Measurements from ENCODE around the gene RHOBTB3.

Gene RHOBTB3

GRCh38 chr5:95733107-95733665, 2.0 kb downstream of the RHOBTB3 start:
- Histone ChIP-seq H3K27ac (peak overlapping the region; percentile 68), H3K9ac (ENCODE audit: insufficient read length) (peak overlapping the region; percentile 89), H3K9me3 (ENCODE audit: low read depth, low read length) (no peaks in the 10 kb centered on the region), H3K4me3 (peak overlapping the region; percentile 90), H3K36me3 (ENCODE audit: insufficient read depth, low read length) (peaks cover 54% of the 10 kb centered on the region)
- DNase-seq (ENCODE audit: low read depth, low spot score) = no peak
- TF ChIP-seq POLR2AphosphoS5 (IDR thresholded peaks at IDR 0.05; ENCODE audit: borderline replicate concordance, low read depth, low read length) = no peak

DNA sequence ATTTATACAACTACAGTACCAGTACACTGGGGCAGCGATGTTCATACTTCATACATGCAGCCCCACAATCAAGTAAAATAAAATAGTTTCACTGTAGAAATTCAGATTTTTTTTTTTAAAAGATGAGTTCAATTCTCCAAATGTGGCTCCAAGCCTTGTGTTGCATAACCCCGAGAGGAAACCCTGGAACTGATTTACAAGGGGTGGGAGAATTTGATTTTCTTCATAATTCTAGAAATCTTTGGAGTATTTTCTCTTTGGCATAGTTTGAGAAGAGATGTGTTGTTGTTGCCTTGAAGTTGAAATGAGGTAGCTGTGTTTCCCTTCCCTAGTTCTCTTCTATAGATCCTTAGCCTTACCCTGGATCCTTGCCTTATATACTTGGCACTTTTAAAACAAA, 3.1 kb downstream of the RHOBTB3 start:
- H3K4me3 ChIP-seq = peak overlapping the region; percentile 90

GRCh38 chr5:95734906-95735305, 3.8 kb downstream of the RHOBTB3 start:
- no peak overlapping the region for H3K27ac ChIP-seq
- peak overlapping the region; percentile 90 for H3K4me3 ChIP-seq
- H3K9me3 ChIP-seq (ENCODE audit: low read depth, low read length) = no peaks in the 10 kb centered on the region
- peaks cover 71% of the 10 kb centered on the region for H3K36me3 ChIP-seq (ENCODE audit: insufficient read depth, low read length)
- no peak for DNase-seq (ENCODE audit: low read depth, low spot score)
- TF ChIP-seq POLR2AphosphoS5 (IDR thresholded peaks at IDR 0.05; ENCODE audit: borderline replicate concordance, low read depth, low read length) (no peak), FOXP2 (optimal IDR thresholded peaks at IDR 0.05; ENCODE audit: control extremely low read depth, extremely low read length, insufficient read depth) (no peak), EZH2 (IDR thresholded peaks at IDR 0.05) (no peak)
- H3K9ac ChIP-seq (ENCODE audit: insufficient read length) = peak overlapping the region; percentile 89

More for the DNA sequence above, 3.1 kb downstream of the RHOBTB3 start:
- no peak for DNase-seq (ENCODE audit: low read depth, low spot score)
- Histone ChIP-seq H3K27ac (peak overlapping the region; percentile 68; the same call in 1 of the 2 replicates), H3K36me3 (ENCODE audit: insufficient read depth, low read length) (peaks cover 64% of the 10 kb centered on the region), H3K9ac (ENCODE audit: insufficient read length) (peak overlapping the region; percentile 89), H3K9me3 (ENCODE audit: low read depth, low read length) (no peaks in the 10 kb centered on the region)
- no peak for TF ChIP-seq EZH2 (IDR thresholded peaks at IDR 0.05)
- TF ChIP-seq FOXP2 (optimal IDR thresholded peaks at IDR 0.05; ENCODE audit: control extremely low read depth, extremely low read length, insufficient read depth) = no peak
- no peak for TF ChIP-seq POLR2AphosphoS5 (IDR thresholded peaks at IDR 0.05; ENCODE audit: borderline replicate concordance, low read depth, low read length)

- no peak for DNase-seq (ENCODE audit: low read depth, low spot score)
- TF ChIP-seq POLR2AphosphoS5 (IDR thresholded peaks at IDR 0.05; ENCODE audit: borderline replicate concordance, low read depth, low read length) (no peak), EZH2 (IDR thresholded peaks at IDR 0.05) (no peak), FOXP2 (optimal IDR thresholded peaks at IDR 0.05; ENCODE audit: control extremely low read depth, extremely low read length, insufficient read depth) (no peak)
- Histone ChIP-seq H3K9ac (ENCODE audit: insufficient read length) (no peak overlapping the region), H3K27ac (no peak overlapping the region), H3K4me3 (no peak overlapping the region), H3K9me3 (ENCODE audit: low read depth, low read length) (no peaks in the 10 kb centered on the region), H3K36me3 (ENCODE audit: insufficient read depth, low read length) (peaks cover 76% of the 10 kb centered on the region)
Observed at GRCh38 chr5:95735406-95735805, 4.3 kb downstream of the RHOBTB3 start.

- Histone ChIP-seq H3K4me3 (no peak overlapping the region), H3K9me3 (ENCODE audit: low read depth, low read length) (no peaks in the 10 kb centered on the region), H3K27ac (no peak overlapping the region), H3K9ac (ENCODE audit: insufficient read length) (no peak overlapping the region), H3K36me3 (ENCODE audit: insufficient read depth, low read length) (peaks cover 85% of the 10 kb centered on the region)
- no peak for TF ChIP-seq POLR2AphosphoS5 (IDR thresholded peaks at IDR 0.05; ENCODE audit: borderline replicate concordance, low read depth, low read length)
- no peak for TF ChIP-seq FOXP2 (optimal IDR thresholded peaks at IDR 0.05; ENCODE audit: control extremely low read depth, extremely low read length, insufficient read depth)
- no peak for TF ChIP-seq EZH2 (IDR thresholded peaks at IDR 0.05)
- DNase-seq (ENCODE audit: low read depth, low spot score) = no peak
Observed at GRCh38 chr5:95738072-95738471, 6.9 kb downstream of the RHOBTB3 start.

DNA sequence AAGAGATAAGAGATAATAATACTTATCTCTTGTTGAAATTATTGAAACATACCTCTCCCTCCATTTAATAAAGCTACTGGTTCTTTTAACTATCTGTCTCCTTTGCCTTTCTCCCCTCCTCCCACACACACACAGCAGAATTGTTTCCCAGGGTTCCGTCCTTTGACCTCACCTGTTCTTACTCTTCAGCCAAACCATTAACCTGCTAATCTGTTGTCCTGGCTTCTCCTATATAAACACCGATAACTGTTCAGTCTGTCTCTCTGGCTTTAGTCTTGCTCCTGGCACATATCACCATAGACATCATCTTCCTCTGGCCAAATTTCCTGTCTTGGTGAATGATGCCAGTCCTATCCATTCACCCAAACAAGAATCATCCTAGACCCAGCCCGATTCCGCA, 7.7 kb downstream of the RHOBTB3 start:
- TF ChIP-seq EZH2 (IDR thresholded peaks at IDR 0.05) = no peak
- TF ChIP-seq FOXP2 (optimal IDR thresholded peaks at IDR 0.05; ENCODE audit: control extremely low read depth, extremely low read length, insufficient read depth) = no peak
- no peak for TF ChIP-seq POLR2AphosphoS5 (IDR thresholded peaks at IDR 0.05; ENCODE audit: borderline replicate concordance, low read depth, low read length)

GRCh38 chr5:95739857-95740256, 8.7 kb downstream of the RHOBTB3 start:
- peaks cover 77% of the 10 kb centered on the region for H3K36me3 ChIP-seq (ENCODE audit: insufficient read depth, low read length)

More for the DNA sequence above, 7.7 kb downstream of the RHOBTB3 start:
- H3K9me3 ChIP-seq (ENCODE audit: low read depth, low read length) = no peaks in the 10 kb centered on the region
- DNase-seq (ENCODE audit: low read depth, low spot score) = no peak
- no peak overlapping the region for H3K9ac ChIP-seq (ENCODE audit: insufficient read length)
- no peak overlapping the region for H3K4me3 ChIP-seq
- H3K27ac ChIP-seq = no peak overlapping the region
- peaks cover 78% of the 10 kb centered on the region for H3K36me3 ChIP-seq (ENCODE audit: insufficient read depth, low read length)

DNA sequence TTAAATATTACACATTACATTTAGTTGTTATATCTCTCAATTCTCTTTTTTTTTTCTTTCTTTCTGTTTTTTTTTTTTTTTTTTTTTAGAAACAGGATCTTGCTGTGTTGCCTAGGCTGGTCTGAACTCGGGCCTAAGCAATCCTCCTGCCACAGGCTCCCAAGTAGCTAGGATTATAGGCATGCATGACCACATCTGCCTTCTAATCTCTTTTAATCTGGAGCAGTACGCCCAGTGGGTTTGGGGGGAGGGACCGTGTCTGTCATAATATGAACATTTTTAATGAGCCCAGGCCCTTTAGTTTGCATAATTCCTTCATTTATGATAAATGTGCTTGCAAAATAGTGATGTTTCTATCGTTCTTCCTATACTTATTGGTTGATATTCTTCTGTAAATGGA, 10.3 kb downstream of the RHOBTB3 start:
- H3K9me3 ChIP-seq (ENCODE audit: low read depth, low read length) = no peaks in the 10 kb centered on the region
- no peak for DNase-seq (ENCODE audit: low read depth, low spot score)
- H3K9ac ChIP-seq (ENCODE audit: insufficient read length) = no peak overlapping the region
- TF ChIP-seq EZH2 (IDR thresholded peaks at IDR 0.05) (no peak), POLR2AphosphoS5 (IDR thresholded peaks at IDR 0.05; ENCODE audit: borderline replicate concordance, low read depth, low read length) (no peak), FOXP2 (optimal IDR thresholded peaks at IDR 0.05; ENCODE audit: control extremely low read depth, extremely low read length, insufficient read depth) (no peak)
- peaks cover 76% of the 10 kb centered on the region for H3K36me3 ChIP-seq (ENCODE audit: insufficient read depth, low read length)
- no peak overlapping the region for H3K27ac ChIP-seq
- no peak overlapping the region for H3K4me3 ChIP-seq

More at GRCh38 chr5:95739857-95740256, 8.7 kb downstream of the RHOBTB3 start:
- DNase-seq (ENCODE audit: low read depth, low spot score) = no peak
- no peaks in the 10 kb centered on the region for H3K9me3 ChIP-seq (ENCODE audit: low read depth, low read length)
- no peak for TF ChIP-seq FOXP2 (optimal IDR thresholded peaks at IDR 0.05; ENCODE audit: control extremely low read depth, extremely low read length, insufficient read depth)
- TF ChIP-seq POLR2AphosphoS5 (IDR thresholded peaks at IDR 0.05; ENCODE audit: borderline replicate concordance, low read depth, low read length) = no peak
- H3K9ac ChIP-seq (ENCODE audit: insufficient read length) = no peak overlapping the region
- H3K27ac ChIP-seq = no peak overlapping the region
- no peak overlapping the region for H3K4me3 ChIP-seq

- DNase-seq (ENCODE audit: low read depth, low spot score) = no peak
- no peaks in the 10 kb centered on the region for H3K9me3 ChIP-seq (ENCODE audit: low read depth, low read length)
- H3K36me3 ChIP-seq (ENCODE audit: insufficient read depth, low read length) = peaks cover 75% of the 10 kb centered on the region
- TF ChIP-seq POLR2AphosphoS5 (IDR thresholded peaks at IDR 0.05; ENCODE audit: borderline replicate concordance, low read depth, low read length) (no peak), EZH2 (IDR thresholded peaks at IDR 0.05) (no peak)
- no peak overlapping the region for H3K27ac ChIP-seq
- no peak overlapping the region for H3K9ac ChIP-seq (ENCODE audit: insufficient read length)
- no peak overlapping the region for H3K4me3 ChIP-seq
Observed at GRCh38 chr5:95743232-95743631, 12.1 kb downstream of the RHOBTB3 start.
